K562 (cell line): ENCODE data around the gene ZNF649. TPM values are rescaled to one million over a fixed set of nuclear protein-coding genes. Genes with fewer than 3 reads are reported as not detected.

Source experiments
- BMI1 ChIP-seq: fragments of 150-350 bp; IDR thresholded peaks from 2 replicates; pipeline ENCODE4 v1.6.1; 2014; ENCODE audit warnings: low read length
- BRCA1 ChIP-seq, 2 experiments: fragments of 450-650 bp in 1 of 2; sonication (generic) in 1 of 2; formaldehyde crosslinking in 1 of 2; IDR thresholded peaks; 2 replicates each; pipeline versions ENCODE4 v1.5.0 to v1.6.1; 2017 to 2020; ENCODE audit warnings: mild to moderate bottlenecking in 1 of 2, missing genetic modification reagents in 1 of 2
- CCAR2 ChIP-seq: fragments of 200-400 bp; formaldehyde crosslinking; IDR thresholded peaks from 2 replicates; pipeline ENCODE4 v1.6.1; 2017; ENCODE audit warnings: mild to moderate bottlenecking, low read depth, low read length
- CHD7 ChIP-seq: fragments of 200-600 bp; sonication (generic); IDR thresholded peaks from one replicate; pipeline ENCODE4 v1.6.1; 2012; ENCODE audit warnings: mild to moderate bottlenecking, low read depth, low read length, inconsistent platforms
- DACH1 ChIP-seq: fragments of 450-650 bp; IDR thresholded peaks from 2 replicates; pipeline ENCODE4 v1.6.1; 2018; ENCODE audit not compliant: partially characterized antibody
- ELK1 ChIP-seq: sonication (generic); formaldehyde crosslinking; IDR thresholded peaks from 2 replicates; pipeline ENCODE4 v1.8.1; 2022; ENCODE audit warnings: missing genetic modification reagents
- KLF13 ChIP-seq: fragments of 450-650 bp; IDR thresholded peaks from 2 replicates; pipeline ENCODE4 v1.6.1; 2016; ENCODE audit warnings: missing genetic modification characterization, low read depth, mild to moderate bottlenecking, missing compliant biosample characterization, moderate library complexity, borderline replicate concordance
- MAFG ChIP-seq: fragments of 450-650 bp; conservative IDR thresholded peaks from 2 replicates; pipeline ENCODE4 v1.6.1; 2016; ENCODE audit warnings: missing genetic modification characterization, missing compliant biosample characterization
- POLR3G ChIP-seq: IDR thresholded peaks from 2 replicates; pipeline ENCODE4 v1.6.1; 2011; ENCODE audit not compliant: insufficient read length, insufficient replicate concordance; ENCODE audit errors: extremely low read depth
- PURB ChIP-seq: sonication (generic); formaldehyde crosslinking; IDR thresholded peaks from 2 replicates; pipeline ENCODE4 v1.9.0; 2021; ENCODE audit warnings: low read depth, mild to moderate bottlenecking, missing genetic modification reagents
- TAF7 ChIP-seq: fragments of 450-650 bp; IDR thresholded peaks from 2 replicates; pipeline ENCODE4 v1.6.1; 2016; ENCODE audit warnings: missing genetic modification characterization, missing compliant biosample characterization
- TEAD1 ChIP-seq, 2 experiments: fragments of 450-650 bp in 1 of 2; sonication (generic) in 1 of 2; formaldehyde crosslinking; IDR thresholded peaks; 2 replicates each; pipeline versions ENCODE4 v1.4.0 to v1.8.0; 2020 to 2022; ENCODE audit warnings: mild to moderate bottlenecking in 2 of 2, missing genetic modification reagents in 1 of 2
- ZNF354B ChIP-seq: fragments of 250-450 bp; sonication (Bioruptor Pico); IDR thresholded peaks from 2 replicates; pipeline ENCODE4 v1.4.0; 2020
- ZNF41 ChIP-seq: fragments of 250-450 bp; sonication (Bioruptor Pico); conservative IDR thresholded peaks from 2 replicates; pipeline ENCODE4 v1.4.0; 2020; ENCODE audit warnings: mild to moderate bottlenecking
- ZNF583 ChIP-seq: fragments of 250-450 bp; sonication (Bioruptor Pico); IDR thresholded peaks from 2 replicates; pipeline ENCODE4 v1.4.0; 2020
- ZZZ3 ChIP-seq: fragments of 450-650 bp; IDR thresholded peaks from 2 replicates; pipeline ENCODE4 v1.6.1; 2016; ENCODE audit warnings: antibody characterized with exemption, mild to moderate bottlenecking, moderate library complexity
- polyA plus RNA-seq, 8 experiments: library from polyadenylated mRNA; depleted of rRNA in 4 of 8; stranded (reverse) in 5 of 8; unstranded in 3 of 8; fragments of >200 nt; fragmentation: Nextera tagmentation in 2 of 8; fragmentation: Illumina TruSeq in 1 of 8; extraction: Ambion mirVana in 2 of 8; extraction: Trizol in 1 of 8; gene quantifications; 2 replicates each; pipeline versions ENCODE4 v1.2.1 to v1.2.3, GENCODE V29; 2011 to 2014; ENCODE audit warnings: inconsistent platforms in 1 of 8, missing spikeins in 1 of 8
- total RNA-seq, 7 experiments: library from RNA; depleted of rRNA in 6 of 7; stranded (reverse); fragments of >200 nt in 6 of 7; fragmentation: Illumina TruSeq in 2 of 7; extraction: Trizol in 2 of 7; gene quantifications; 2 replicates each; pipeline versions ENCODE4 v1.2.1 to v1.2.3, GENCODE V29; 2011 to 2021; ENCODE audit warnings: low replicate concordance in 1 of 7

ZNF649 gene
- total and polyA plus RNA-seq, 9 of the 15 experiments (the other 6 are each of a cell fraction or from before 2014, with no cell fraction given), result 1.4 to 14.9 (median 8.3) TPM

DNA sequence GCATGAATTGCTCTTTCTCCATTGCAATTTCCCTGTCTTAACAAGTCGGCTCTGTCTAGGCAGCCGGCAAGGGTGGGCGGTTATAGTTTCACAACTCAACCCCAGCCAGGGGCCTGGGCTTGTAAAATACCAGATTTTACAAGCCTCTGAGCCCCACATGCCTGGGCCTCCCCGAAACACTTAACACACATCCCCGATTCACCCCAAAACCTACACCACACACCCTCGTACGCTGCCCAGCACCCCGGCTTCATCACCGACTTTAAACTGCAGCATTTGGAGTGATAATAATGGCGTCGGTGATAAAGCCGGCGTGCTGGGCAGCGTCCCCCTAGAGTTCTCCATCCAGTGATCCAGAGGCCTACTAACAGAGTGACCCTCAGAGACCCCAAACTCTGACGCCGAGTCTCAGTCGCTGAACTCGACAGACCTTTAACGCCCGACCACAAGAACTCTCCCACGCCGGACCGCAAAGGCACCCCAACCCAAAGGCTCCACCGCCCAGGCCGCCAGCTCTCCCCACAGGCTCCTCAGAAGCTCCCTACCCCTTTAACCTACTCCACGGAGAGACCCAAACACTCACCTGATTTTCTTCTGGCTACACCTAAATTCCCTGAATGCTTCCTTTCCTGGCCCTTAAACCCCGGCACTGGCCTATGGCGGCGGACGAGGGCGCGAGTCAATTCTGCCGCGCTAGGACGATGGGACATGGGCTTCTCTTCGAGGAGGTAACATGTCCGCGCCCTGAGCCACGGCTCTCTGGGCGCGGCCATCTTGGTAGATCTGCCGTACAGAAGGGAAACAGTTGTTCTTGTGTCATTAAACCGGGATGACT is at the start of gene ZNF649 (continued):
- no peak for TF ChIP-seq ELK1
- TF ChIP-seq ZNF583, result no peak
- no peak for TF ChIP-seq KLF13
- no peak for TF ChIP-seq ZNF41 (CRISPR knock-in tag)
- TF ChIP-seq BRCA1 (IDR thresholded peaks at IDR 0.05), result no peak
- no peak for TF ChIP-seq BRCA1 (CRISPR knock-in tag; IDR thresholded peaks at IDR 0.05)
- TF ChIP-seq POLR3G, result no peak
- TF ChIP-seq CHD7, result no peak
- TF ChIP-seq BMI1, result no peak
- no peak for TF ChIP-seq DACH1
- TF ChIP-seq CCAR2, result no peak
- TF ChIP-seq TAF7 (tag), result peak; percentile 56
- TF ChIP-seq PURB, result no peak
- TF ChIP-seq MAFG (tag), result no peak
- TF ChIP-seq TEAD1 (CRISPR knock-in tag; IDR thresholded peaks at IDR 0.05), result peak in 1 of 2 experiments; percentile 31; a peak in 1 of 4 replicates
- no peak for TF ChIP-seq ZZZ3
- TF ChIP-seq ZNF354B, result no peak
